HepG2 (cell line): ENCODE results near the gene ZACN. TPM values are rescaled to one million over a fixed set of nuclear protein-coding genes. Genes with fewer than 3 reads are reported as not detected.

Experiments
- ATAC-seq: fragments of 200-7000 bp; cut with Tn5 transposase; 3 replicates; pipeline ENCODE4 v1.9.1; 2020; ENCODE audit warnings: mild to moderate bottlenecking, moderate library complexity
- BruUV-seq: library from RNA; stranded (reverse); fragments of 400-500 nt; replicated peaks from 2 replicates; lab custom pipeline; 2021; lab: Mats Ljungman, UMichigan
- CTCF ChIA-PET: fragments of 300-600 bp; formaldehyde crosslinking; extraction: SDS; loops from one replicate; lab custom pipeline; 2021; ENCODE audit warnings: low total read pairs, inconsistent platforms, low intra/inter-chr PET ratio; lab: Yijun Ruan, JAX
- POLR2A ChIA-PET: fragments of 350-600 bp; sonication (Branson Sonifier 250); formaldehyde crosslinking; loops from one replicate; lab custom pipeline; 2020; ENCODE audit warnings: antibody characterized with exemption, inconsistent platforms; lab: Yijun Ruan, JAX
- DNase-seq: peaks from one replicate; pipeline ENCODE4 v3.0.0-alpha.2; 2015; ENCODE audit warnings: low spot score
- FAIRE-seq: peaks from 3 replicates; lab custom pipeline; 2011; peaks lifted over from hg19 to GRCh38; lab: Jason Lieb, UNC
- H2AFZ ChIP-seq: one replicate; pipeline ENCODE4 v1.6.1; 2011; ENCODE audit warnings: low read length, inconsistent platforms
- H3K27ac ChIP-seq: fragments of 300-600 bp; 3 replicates; pipeline ENCODE4 v1.8.0; 2011; ENCODE audit warnings: mixed run types, mild to moderate bottlenecking, mixed read lengths, low read length, inconsistent platforms; ENCODE audit not compliant: insufficient read depth; ENCODE audit errors: extremely low read length
- H3K27me3 ChIP-seq, 2 experiments: fragments of 200-600 bp in 1 of 2; 2 replicates in 1 of 2; 3 replicates in 1 of 2; pipeline versions ENCODE4 v1.6.0 to v1.8.0; 2011; ENCODE audit warnings: low read length in 2 of 2, mild to moderate bottlenecking in 2 of 2, moderate library complexity in 2 of 2, inconsistent platforms in 1 of 2; ENCODE audit not compliant: insufficient read depth in 2 of 2, control insufficient read depth in 1 of 2
- H3K36me3 ChIP-seq, 2 experiments: fragments of 200-600 bp in 1 of 2; replicated peaks in 1 of 2; 2 replicates in 1 of 2; 3 replicates in 1 of 2; pipeline versions ENCODE4 v1.5.1 to v1.8.0; 2011; ENCODE audit warnings: low read length in 2 of 2, inconsistent platforms in 1 of 2; ENCODE audit not compliant: insufficient read depth in 2 of 2, control insufficient read depth in 1 of 2
- H3K4me1 ChIP-seq: 2 replicates; pipeline ENCODE4 v1.5.1; 2012; ENCODE audit warnings: low read length, inconsistent platforms; ENCODE audit not compliant: insufficient read depth
- H3K4me2 ChIP-seq: 2 replicates; pipeline ENCODE4 v1.6.0; 2011; ENCODE audit warnings: low read depth, low read length, inconsistent platforms
- H3K4me3 ChIP-seq, 3 experiments: fragments of 200-600 bp in 1 of 3; sonication (generic), shearing (Covaris generic) in 1 of 3; replicated peaks in 1 of 3; 2 replicates each; pipeline ENCODE4 v1.5.1; 2011 to 2016; ENCODE audit warnings: low read length in 3 of 3, inconsistent platforms in 2 of 3, low read depth in 2 of 3, mild to moderate bottlenecking in 2 of 3, control low read depth in 1 of 3, mixed read lengths in 1 of 3; ENCODE audit not compliant: insufficient read depth in 1 of 3
- H3K79me2 ChIP-seq: one replicate; pipeline ENCODE4 v1.6.1; 2011; ENCODE audit warnings: low read length, inconsistent platforms; ENCODE audit not compliant: insufficient read depth
- H3K9ac ChIP-seq: 2 replicates; pipeline ENCODE4 v1.6.0; 2011; ENCODE audit warnings: mild to moderate bottlenecking, low read depth, low read length, inconsistent platforms; ENCODE audit not compliant: insufficient read depth
- H3K9me3 ChIP-seq: 2 replicates; pipeline ENCODE4 v1.5.1; 2012; ENCODE audit warnings: mild to moderate bottlenecking, low read length
- H4K20me1 ChIP-seq: 2 replicates; pipeline ENCODE4 v1.6.0; 2011; ENCODE audit warnings: inconsistent platforms, mild to moderate bottlenecking, low read length, moderate library complexity; ENCODE audit not compliant: insufficient read depth
- CBX2 ChIP-seq, 2 experiments: fragments of 200-600 bp in 1 of 2; sonication (generic); formaldehyde crosslinking in 1 of 2; IDR thresholded peaks; 2 replicates each; pipeline versions ENCODE4 v1.7.0 to v1.8.1; 2018 to 2022; ENCODE audit warnings: low read depth in 2 of 2, low read length in 1 of 2, mild to moderate bottlenecking in 1 of 2, missing genetic modification reagents in 1 of 2
- PBX2 ChIP-seq: IDR thresholded peaks from 2 replicates; pipeline ENCODE4 v1.6.1; 2016; ENCODE audit warnings: control low read depth
- RFX1 ChIP-seq: fragments of 450-650 bp; IDR thresholded peaks from 2 replicates; pipeline ENCODE4 v1.6.1; 2017
- SCMH1 ChIP-seq: sonication (generic); formaldehyde crosslinking; IDR thresholded peaks from 2 replicates; pipeline ENCODE4 v1.9.0; 2021; ENCODE audit warnings: missing genetic modification reagents, mild to moderate bottlenecking, borderline replicate concordance
- SMC3 ChIP-seq: IDR thresholded peaks from 2 replicates; pipeline ENCODE4 v1.6.1; 2011; ENCODE audit warnings: low read length, improper control_type of control experiment
- SP5 ChIP-seq: IDR thresholded peaks from 2 replicates; pipeline ENCODE4 v1.6.1; 2016; ENCODE audit warnings: low read depth, borderline replicate concordance
- TCF7L2 ChIP-seq: IDR thresholded peaks from 2 replicates; pipeline ENCODE4 v1.6.1; 2011; ENCODE audit warnings: mild to moderate bottlenecking, low read depth, low read length, moderate library complexity
- WGBS: methylation state at CpG from one replicate; pipeline ENCODE4 v1.1.6; 2017; ENCODE audit warnings: low lambda C conversion rate; 5-methylcytosine and 5-hydroxymethylcytosine counted together
- in situ Hi-C: cut with HindIII; loops from 2 replicates; pipeline ENCODE4 v1.10.0; 2017; ENCODE audit warnings: low pct_unique_long_range_greater_than_20kb; ENCODE audit not compliant: extremely low pct_ligation_motif_present
- intact Hi-C: fragments of 100-400 bp; cut with micrococcal nuclease; formaldehyde crosslinking; loops from one replicate; pipeline ENCODE4 v1.10.0; 2022; ENCODE audit not compliant: unreplicated experiment
- polyA plus RNA-seq, 8 experiments: library from polyadenylated mRNA; depleted of rRNA in 3 of 8; stranded (reverse) in 7 of 8; unstranded in 1 of 8; fragments of >200 nt; fragmentation: Illumina TruSeq in 4 of 8; extraction: Trizol in 4 of 8; gene quantifications; 2 replicates each; pipeline versions ENCODE4 v1.2.1 to v1.2.3, GENCODE V29; 2011 to 2016; ENCODE audit warnings: low read depth in 4 of 8, missing spikeins in 1 of 8, mixed read lengths in 1 of 8; ENCODE audit not compliant: insufficient read depth in 1 of 8
- total RNA-seq, 5 experiments: library from RNA; depleted of rRNA; stranded (reverse); fragments of >200 nt; fragmentation: Illumina TruSeq; extraction: Trizol; gene quantifications; 2 replicates each; pipeline ENCODE4 v1.2.3, GENCODE V29; 2016; ENCODE audit warnings: low read depth in 1 of 5
- TF ChIP-seq, protein P1 (sequence below): sonication (generic); formaldehyde crosslinking; IDR thresholded peaks from 2 replicates; pipeline ENCODE4 v1.5.1; 2020; ENCODE audit warnings: mild to moderate bottlenecking, missing genetic modification reagents
- TF ChIP-seq, protein P2 (sequence below): IDR thresholded peaks from 2 replicates; pipeline ENCODE4 v1.6.1; 2016; ENCODE audit warnings: missing compliant biosample characterization, missing genetic modification reagents, borderline replicate concordance

ZACN gene
- total and polyA plus RNA-seq, 2 of the 13 experiments (the other 11 are each of a cell fraction or from before 2014, with no cell fraction given): 0.11 to 0.15 TPM

DNA sequence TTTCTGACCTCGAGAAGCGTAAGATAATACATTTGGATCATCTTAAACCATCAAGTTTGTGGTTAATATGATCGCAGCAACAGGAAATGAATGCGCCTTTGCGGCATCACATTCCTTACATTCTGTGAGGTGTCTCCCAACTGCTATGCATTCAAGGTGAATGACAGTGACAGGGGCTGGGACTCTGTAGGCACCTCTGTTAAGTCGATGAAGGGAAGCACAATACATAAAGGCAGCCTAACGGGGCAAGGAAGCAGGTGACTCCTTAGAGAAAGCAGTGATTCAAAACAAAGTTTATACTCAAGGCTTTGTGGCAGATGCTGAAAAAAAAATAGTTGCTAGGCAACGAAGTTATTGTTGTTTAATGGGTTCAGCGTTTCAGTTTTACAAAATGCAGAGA, 30.3 kb upstream of the ZACN start:
- ChIA-PET POLR2A (interaction anchor here (0.6 kb wide), 1 partner anchor 437 kb away, joined by 4 read pairs; no protein-coding TSS in a partner anchor), CTCF (no interaction called here)
- WGBS: 96% methylated on average over 9 of the region's 9 CpGs
- TF ChIP-seq SP5 (CRISPR knock-in tag): no peak
- TF ChIP-seq RFX1: peak; percentile 24; the same call in 1 of the 2 replicates
- no peak for TF ChIP-seq TCF7L2
- TF ChIP-seq, protein P1, sequence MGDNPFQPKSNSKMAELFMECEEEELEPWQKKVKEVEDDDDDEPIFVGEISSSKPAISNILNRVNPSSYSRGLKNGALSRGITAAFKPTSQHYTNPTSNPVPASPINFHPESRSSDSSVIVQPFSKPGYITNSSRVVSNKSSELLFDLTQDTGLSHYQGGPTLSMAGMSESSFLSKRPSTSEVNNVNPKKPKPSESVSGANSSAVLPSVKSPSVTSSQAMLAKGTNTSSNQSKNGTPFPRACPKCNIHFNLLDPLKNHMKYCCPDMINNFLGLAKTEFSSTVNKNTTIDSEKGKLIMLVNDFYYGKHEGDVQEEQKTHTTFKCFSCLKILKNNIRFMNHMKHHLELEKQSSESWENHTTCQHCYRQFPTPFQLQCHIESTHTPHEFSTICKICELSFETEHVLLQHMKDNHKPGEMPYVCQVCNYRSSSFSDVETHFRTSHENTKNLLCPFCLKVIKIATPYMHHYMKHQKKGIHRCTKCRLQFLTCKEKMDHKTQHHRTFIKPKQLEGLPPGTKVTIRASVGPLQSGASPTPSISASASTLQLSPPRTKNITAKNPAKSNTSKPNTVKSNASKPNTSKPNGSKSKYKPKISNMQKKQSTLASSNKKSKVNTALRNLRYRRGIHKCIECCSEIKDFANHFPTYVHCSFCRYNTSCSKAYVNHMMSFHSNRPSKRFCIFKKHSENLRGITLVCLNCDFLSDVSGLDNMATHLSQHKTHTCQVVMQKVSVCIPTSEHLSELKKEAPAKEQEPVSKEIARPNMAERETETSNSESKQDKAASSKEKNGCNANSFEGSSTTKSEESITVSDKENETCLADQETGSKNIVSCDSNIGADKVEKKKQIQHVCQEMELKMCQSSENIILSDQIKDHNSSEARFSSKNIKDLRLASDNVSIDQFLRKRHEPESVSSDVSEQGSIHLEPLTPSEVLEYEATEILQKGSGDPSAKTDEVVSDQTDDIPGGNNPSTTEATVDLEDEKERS (CRISPR knock-in tag): no peak
- TF ChIP-seq, protein P2, sequence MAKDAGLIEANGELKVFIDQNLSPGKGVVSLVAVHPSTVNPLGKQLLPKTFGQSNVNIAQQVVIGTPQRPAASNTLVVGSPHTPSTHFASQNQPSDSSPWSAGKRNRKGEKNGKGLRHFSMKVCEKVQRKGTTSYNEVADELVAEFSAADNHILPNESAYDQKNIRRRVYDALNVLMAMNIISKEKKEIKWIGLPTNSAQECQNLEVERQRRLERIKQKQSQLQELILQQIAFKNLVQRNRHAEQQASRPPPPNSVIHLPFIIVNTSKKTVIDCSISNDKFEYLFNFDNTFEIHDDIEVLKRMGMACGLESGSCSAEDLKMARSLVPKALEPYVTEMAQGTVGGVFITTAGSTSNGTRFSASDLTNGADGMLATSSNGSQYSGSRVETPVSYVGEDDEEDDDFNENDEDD (CRISPR knock-in tag): no peak
- no peak for TF ChIP-seq PBX2 (CRISPR knock-in tag)
- no peak for TF ChIP-seq SMC3
- no peak for TF ChIP-seq SCMH1
- no peak for TF ChIP-seq CBX2 (IDR thresholded peaks at IDR 0.05; ENCODE audit: low read depth, low read length)
- no peak for TF ChIP-seq CBX2 (CRISPR knock-in tag; IDR thresholded peaks at IDR 0.05; ENCODE audit: low read depth)
- in situ Hi-C loops (no loop called here), intact Hi-C loops (no loop called here)
- Histone ChIP-seq H3K9ac (no peak overlapping the region), H3K27ac (no peak overlapping the region), H3K4me3 (no peak overlapping the region), H3K4me2 (no peak overlapping the region), H3K9me3 (no peaks in the 10 kb centered on the region), H3K79me2 (no peaks in the 10 kb centered on the region), H3K4me1 (no peaks in the 10 kb centered on the region), H2AFZ (no peak overlapping the region), H4K20me1 (no peaks in the 10 kb centered on the region), H3K27me3 (no peaks in the 10 kb centered on the region), H3K36me3 (peaks cover 59 to 90% of the 10 kb centered on the region in 2 experiments)
- FAIRE-seq (no peak), DNase-seq (no peak), ATAC-seq (no peak)
- no TSS peak for BruUV-seq
